IMR-90 (cell line): ENCODE measurements around the gene ZC2HC1C. TPM values are rescaled to one million over a fixed set of nuclear protein-coding genes. Genes with fewer than 3 reads are reported as not detected.

Source experiments
- ATAC-seq: fragments of 200-7000 bp; cut with Tn5 transposase; 2 replicates; pipeline ENCODE4 v1.9.1; 2020; ENCODE audit warnings: low read depth, mild to moderate bottlenecking, moderate library complexity
- BruUV-seq: library from RNA; stranded (reverse); fragments of 400-500 nt; replicated peaks from 2 replicates; lab custom pipeline; 2021; lab: Mats Ljungman, UMichigan
- CTCF ChIA-PET: fragments of 300-600 bp; formaldehyde crosslinking; extraction: SDS; loops from one replicate; lab custom pipeline; 2021; ENCODE audit warnings: antibody characterized with exemption; lab: Yijun Ruan, JAX
- POLR2A ChIA-PET: fragments of 300-600 bp; sonication (Branson Sonifier 250); formaldehyde crosslinking; loops from one replicate; lab custom pipeline; 2022; ENCODE audit warnings: antibody characterized with exemption; ENCODE audit not compliant: unreplicated experiment; lab: Charles Lee
- DNase-seq: peaks from one replicate; pipeline ENCODE4 v3.0.0; 2013
- H2AFZ ChIP-seq: replicated peaks from 2 replicates; pipeline ENCODE3; 2013; ENCODE audit warnings: low read length, mild to moderate bottlenecking; ENCODE audit not compliant: poor library complexity
- H2AK5ac ChIP-seq: 2 replicates; pipeline ENCODE4 v1.6.1; 2013; ENCODE audit warnings: low read depth, low read length, inconsistent platforms
- H2AK9ac ChIP-seq: replicated peaks from 2 replicates; pipeline ENCODE3; 2013; ENCODE audit warnings: mild to moderate bottlenecking, low read depth, low read length, moderate library complexity; ENCODE audit not compliant: poor library complexity
- H2BK120ac ChIP-seq: 2 replicates; pipeline ENCODE4 v1.6.1; 2013; ENCODE audit warnings: low read depth, low read length, inconsistent platforms
- H2BK15ac ChIP-seq: 3 replicates; pipeline ENCODE4 v1.6.1; 2013; ENCODE audit warnings: low read depth, low read length, inconsistent platforms
- H2BK20ac ChIP-seq: 2 replicates; pipeline ENCODE4 v1.6.1; 2013; ENCODE audit warnings: low read depth, mild to moderate bottlenecking, inconsistent platforms, low read length, moderate library complexity
- H2BK5ac ChIP-seq: 2 replicates; pipeline ENCODE4 v1.6.1; 2013; ENCODE audit warnings: mild to moderate bottlenecking, low read depth, low read length, inconsistent platforms; ENCODE audit not compliant: poor library complexity, severe bottlenecking
- H3K14ac ChIP-seq: replicated peaks from 2 replicates; pipeline ENCODE4 v1.6.1; 2013; ENCODE audit warnings: low read depth, low read length, inconsistent platforms
- H3K18ac ChIP-seq: 2 replicates; pipeline ENCODE4 v1.6.1; 2013; ENCODE audit warnings: low read depth, low read length, control low read depth
- H3K23ac ChIP-seq: 2 replicates; pipeline ENCODE4 v1.6.1; 2013; ENCODE audit warnings: low read depth, low read length, inconsistent platforms
- H3K27ac ChIP-seq: 2 replicates; pipeline ENCODE4 v1.5.1; 2013; ENCODE audit warnings: mild to moderate bottlenecking, control low read depth, low read length; ENCODE audit not compliant: insufficient read depth
- H3K27me3 ChIP-seq: 2 replicates; pipeline ENCODE4 v1.6.1; 2013; ENCODE audit warnings: low read length; ENCODE audit not compliant: control insufficient read depth, insufficient read depth
- H3K36me3 ChIP-seq: 2 replicates; pipeline ENCODE4 v1.6.1; 2013; ENCODE audit warnings: low read length, mixed read lengths; ENCODE audit not compliant: control insufficient read depth, insufficient read depth
- H3K4ac ChIP-seq: 2 replicates; pipeline ENCODE4 v1.6.1; 2013; ENCODE audit warnings: low read depth, low read length, inconsistent platforms
- H3K4me1 ChIP-seq: 2 replicates; pipeline ENCODE4 v1.6.1; 2013; ENCODE audit warnings: low read length, mixed read lengths; ENCODE audit not compliant: control insufficient read depth, insufficient read depth
- H3K4me2 ChIP-seq: 2 replicates; pipeline ENCODE4 v1.6.1; 2013; ENCODE audit warnings: low read depth, mild to moderate bottlenecking, control low read depth, low read length, moderate library complexity
- H3K4me3 ChIP-seq: 2 replicates; pipeline ENCODE4 v1.5.1; 2013; ENCODE audit warnings: low read depth, mild to moderate bottlenecking, control low read depth, low read length, moderate library complexity; ENCODE audit not compliant: insufficient read depth
- H3K56ac ChIP-seq: 2 replicates; pipeline ENCODE4 v1.6.1; 2013; ENCODE audit warnings: low read length, inconsistent platforms; ENCODE audit not compliant: insufficient read depth; ENCODE audit errors: extremely low read depth
- H3K79me1 ChIP-seq, 2 experiments: 2 replicates each; pipeline ENCODE4 v1.6.1; 2013; ENCODE audit warnings: low read length in 2 of 2, inconsistent platforms in 1 of 2, low read depth in 1 of 2
- H3K9ac ChIP-seq: 2 replicates; pipeline ENCODE4 v1.6.1; 2013; ENCODE audit warnings: low read depth, low read length, control low read depth
- H3K9me1 ChIP-seq: 2 replicates; pipeline ENCODE4 v1.6.1; 2013; ENCODE audit warnings: low read length, inconsistent platforms; ENCODE audit not compliant: insufficient read depth
- H3K9me3 ChIP-seq: 2 replicates; pipeline ENCODE4 v1.6.1; 2013; ENCODE audit warnings: low read length; ENCODE audit not compliant: control insufficient read depth, insufficient read depth
- H4K20me1 ChIP-seq: 2 replicates; pipeline ENCODE4 v1.6.1; 2013; ENCODE audit warnings: low read length, inconsistent platforms; ENCODE audit not compliant: insufficient read depth
- H4K5ac ChIP-seq: 2 replicates; pipeline ENCODE4 v1.6.1; 2013; ENCODE audit warnings: mild to moderate bottlenecking, low read depth, low read length, control low read depth
- H4K8ac ChIP-seq, 2 experiments: 2 replicates each; pipeline ENCODE4 v1.6.1; 2013; ENCODE audit warnings: low read depth in 2 of 2, low read length in 2 of 2, control low read depth in 1 of 2, inconsistent platforms in 1 of 2
- H4K91ac ChIP-seq: 2 replicates; pipeline ENCODE4 v1.6.1; 2013; ENCODE audit warnings: low read depth, low read length, inconsistent platforms; ENCODE audit not compliant: insufficient read depth
- CHD1 ChIP-seq: IDR thresholded peaks from 2 replicates; pipeline ENCODE4 v1.6.1; 2012; ENCODE audit warnings: low read depth, low read length, improper control_type of control experiment
- CTCF ChIP-seq: conservative IDR thresholded peaks from 2 replicates; pipeline ENCODE4 v1.5.1; 2012; ENCODE audit warnings: mild to moderate bottlenecking, low read depth, low read length, improper control_type of control experiment
- MXI1 ChIP-seq: IDR thresholded peaks from 2 replicates; pipeline ENCODE4 v1.6.1; 2012; ENCODE audit warnings: low read depth, mild to moderate bottlenecking, low read length, moderate library complexity, borderline replicate concordance
- NFE2L2 ChIP-seq: fragments of 150-350 bp; IDR thresholded peaks from 2 replicates; pipeline ENCODE4 v1.6.1; 2016; ENCODE audit warnings: low read depth, mild to moderate bottlenecking, low read length
- RCOR1 ChIP-seq: IDR thresholded peaks from 2 replicates; pipeline ENCODE4 v1.6.1; 2012; ENCODE audit warnings: mild to moderate bottlenecking, low read length, improper control_type of control experiment; ENCODE audit not compliant: insufficient replicate concordance
- USF2 ChIP-seq: fragments of 150-350 bp; IDR thresholded peaks from 2 replicates; pipeline ENCODE4 v1.6.1; 2017; ENCODE audit warnings: mild to moderate bottlenecking, antibody characterized with exemption, low read length, low read depth
- WGBS, 2 experiments: methylation state at CpG; one replicate each; pipeline versions ENCODE4 v1.1.5 to v1.1.7; 2013; ENCODE audit warnings: missing lambda C conversion rate in 2 of 2; ENCODE audit not compliant: insufficient read length in 1 of 2; ENCODE audit errors: extremely low coverage in 2 of 2; 5-methylcytosine and 5-hydroxymethylcytosine counted together
- dilution Hi-C: fragments of 300-500 bp; cut with HindIII; formaldehyde crosslinking; loops from one replicate; pipeline ENCODE4 v1.14.3; 2018; ENCODE audit warnings: low sequenced_read_pairs; ENCODE audit not compliant: unreplicated experiment
- in situ Hi-C: fragments of 300-500 bp; cut with MboI; formaldehyde crosslinking; loops from 3 replicates; pipeline ENCODE4 v1.14.3; 2019; ENCODE audit warnings: low sequenced_read_pairs, inconsistent platforms, mixed read lengths
- intact Hi-C: fragments of 100-400 bp; cut with micrococcal nuclease; formaldehyde crosslinking; loops from 2 replicates; pipeline ENCODE4 v1.10.0; 2022
- polyA plus RNA-seq, 3 experiments: library from polyadenylated mRNA; depleted of rRNA; stranded (reverse); fragments of >200 nt; gene quantifications; 2 replicates each; pipeline ENCODE4 v1.2.3, GENCODE V29; 2012; ENCODE audit warnings: low replicate concordance in 1 of 3
- total RNA-seq: library from RNA; depleted of rRNA; stranded (reverse); fragments of >200 nt; gene quantifications from 2 replicates; pipeline ENCODE4 v1.2.3, GENCODE V29; 2012

Gene ZC2HC1C
- total and polyA plus RNA-seq, 2 of the 4 experiments (the other 2 are of a cell fraction) = 0.15 to 0.54 TPM

DNA sequence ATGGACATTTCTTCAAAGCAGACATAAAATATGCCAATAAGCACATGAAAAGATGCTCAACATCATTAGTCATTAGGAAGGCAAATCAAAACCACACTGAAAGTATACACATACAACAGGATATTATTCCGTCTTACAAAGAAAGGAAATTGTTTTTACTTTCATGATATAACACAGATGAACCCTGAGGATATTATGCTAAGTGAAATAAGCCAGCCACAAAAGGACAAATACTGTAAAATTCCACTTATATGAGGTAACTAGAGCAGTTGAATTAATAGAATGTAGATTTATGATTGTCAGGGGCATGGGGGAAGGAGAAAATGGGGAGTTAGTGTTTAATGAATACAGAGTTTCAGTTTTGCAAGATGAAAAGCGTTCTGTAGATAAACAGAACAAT, 9.8 kb upstream of the ZC2HC1C start:
- POLR2A ChIA-PET = no interaction called here

More for the DNA sequence above, 9.8 kb upstream of the ZC2HC1C start:
- Histone ChIP-seq H3K4me2 (no peak overlapping the region; the same call in 1 of the 2 replicates), H4K5ac (no peak overlapping the region), H3K79me1 (peaks cover 23 to 35% of the 10 kb centered on the region in 2 experiments), H3K9ac (no peak overlapping the region), H3K36me3 (no peaks in the 10 kb centered on the region), H3K4me3 (no peak overlapping the region), H2AFZ (no peak overlapping the region), H2BK15ac (no peak overlapping the region), H3K23ac (no peak overlapping the region), H2BK20ac (no peak overlapping the region), H3K4ac (no peak overlapping the region), H3K4me1 (peaks cover 4% of the 10 kb centered on the region; the same call in 1 of the 2 replicates), H3K9me1 (peaks cover 3% of the 10 kb centered on the region; the same call in 1 of the 2 replicates), H4K20me1 (no peaks in the 10 kb centered on the region), H4K91ac (no peak overlapping the region), H3K27me3 (no peaks in the 10 kb centered on the region), H4K8ac (no peak overlapping the region), H2AK9ac (no peak overlapping the region), H2BK5ac (no peak overlapping the region), H3K18ac (no peak overlapping the region), H2BK120ac (no peak overlapping the region), H3K9me3 (no peaks in the 10 kb centered on the region), H3K56ac (no peak overlapping the region), H3K14ac (no peak overlapping the region), H3K27ac (no peak overlapping the region), H2AK5ac (no peak overlapping the region)
- ATAC-seq (no peak), DNase-seq (peak; percentile 26)
- no CpG with 5 or more reads among the region's 2 CpGs for WGBS, 2 experiments
- BruUV-seq = no TSS peak
- no peak for TF ChIP-seq CHD1
- TF ChIP-seq CTCF = no peak
- TF ChIP-seq MXI1 = no peak
- no peak for TF ChIP-seq NFE2L2
- no peak for TF ChIP-seq USF2
- no peak for TF ChIP-seq RCOR1
- intact Hi-C loops (no loop called here), in situ Hi-C loops (no loop called here), dilution Hi-C loops (no loop called here)
- CTCF ChIA-PET = no interaction called here
